Measurements from ENCODE around the gene TGFB1.
"Not testable (repeated sequence)": the region's sequence is repeated elsewhere in the genome, so short reads cannot be mapped to it uniquely, and the experiment has no call there.

TGFB1 gene

DNA sequence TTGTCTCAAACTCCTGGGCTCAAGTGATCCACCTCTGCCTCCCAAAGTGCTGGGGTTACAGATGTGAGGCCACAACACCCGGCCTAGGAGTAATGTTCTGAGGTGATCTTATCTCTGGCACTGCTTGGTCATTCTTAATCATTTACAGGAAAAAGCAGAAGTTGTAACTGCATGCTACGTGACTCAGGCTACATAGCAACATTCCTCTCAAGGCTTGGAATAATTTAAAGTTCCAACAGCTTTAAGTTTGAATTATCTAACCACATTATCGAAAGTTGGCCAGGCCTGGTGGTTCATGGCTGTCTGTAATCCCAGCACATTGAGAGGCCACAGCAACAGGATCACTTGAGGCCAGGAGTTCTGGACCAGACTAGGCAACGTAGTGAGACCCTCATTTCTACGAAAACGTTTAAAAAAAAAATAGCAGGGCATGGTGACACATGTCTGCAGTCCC lies 14.2 kb upstream of the TGFB1 start:
- DNase-seq = no peak

DNA sequence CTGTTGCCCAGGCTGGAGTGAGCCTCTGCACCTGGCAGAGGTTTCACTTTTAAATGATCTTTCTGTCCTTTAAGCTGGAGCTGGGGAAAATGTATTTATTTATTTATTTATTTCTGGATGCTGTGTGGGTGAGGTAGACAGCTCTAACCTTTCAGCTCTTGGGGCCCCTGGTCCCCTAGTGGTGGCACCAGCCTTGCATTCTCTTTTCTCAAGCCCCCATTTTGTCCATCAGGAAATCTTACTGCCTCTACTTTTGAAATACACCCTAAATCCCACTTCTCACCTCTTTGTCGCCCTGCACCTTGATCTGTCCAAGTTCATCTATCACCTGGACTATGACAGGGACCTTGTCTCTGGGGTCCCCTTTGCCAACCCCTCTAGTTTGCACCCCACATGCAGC lies 12.4 kb upstream of the TGFB1 start:
- no peak for DNase-seq

DNA sequence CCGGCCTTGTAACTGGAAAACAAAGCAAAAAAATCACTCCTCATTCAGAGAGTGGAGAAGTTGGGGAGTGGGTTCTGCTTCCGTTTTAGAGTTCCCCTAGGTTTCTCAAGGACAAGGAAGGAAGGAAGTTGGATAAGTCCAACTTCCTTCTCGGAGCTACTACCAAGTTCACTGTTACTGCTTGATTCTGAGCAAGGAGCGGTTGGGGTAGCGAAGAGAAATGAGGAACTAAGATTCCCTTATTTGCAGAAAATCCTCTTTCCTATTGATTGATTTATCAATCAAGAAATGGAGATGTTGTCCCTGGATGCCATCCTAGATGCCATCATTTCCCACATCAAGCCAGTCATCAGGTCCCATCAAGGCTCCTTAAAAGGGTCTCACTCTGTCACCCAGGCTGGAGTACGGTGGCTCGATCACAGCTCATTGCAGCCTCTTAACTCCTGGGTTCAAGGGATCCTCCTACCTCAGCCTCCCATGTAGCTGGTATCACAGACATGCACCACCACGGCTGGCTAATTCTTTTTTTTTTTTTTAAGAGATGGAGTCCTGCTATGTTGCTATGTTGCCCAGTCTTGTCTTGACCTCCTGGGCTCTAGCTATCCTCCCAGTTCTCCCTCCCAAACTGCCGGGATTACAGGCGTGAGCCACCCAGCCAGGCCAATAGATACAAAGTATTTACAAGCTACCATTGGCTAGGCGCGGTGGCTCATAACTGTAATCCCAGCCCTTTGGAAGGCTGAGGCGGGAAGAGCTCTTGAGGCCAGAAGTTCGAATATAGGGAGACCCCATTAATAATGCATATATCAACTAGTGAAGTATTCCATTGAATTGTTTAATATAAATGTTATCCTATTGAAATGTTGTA lies 11.0 kb upstream of the TGFB1 start:
- DNase-seq = no peak

- DNase-seq = peak; percentile 94
Observed at GRCh38 chr19:41363753-41364523, 10.2 kb upstream of the TGFB1 start, which contains the start of gene B9D2. TSS of gene B9D2 (minus strand) at chr19:41364149. CDS start at chr19:41363519, 630 bp downstream.

GRCh38 chr19:41363371-41363752 lies 9.6 kb upstream of the TGFB1 start:
- no peak for DNase-seq

- no peak for DNase-seq
Observed at GRCh38 chr19:41362143-41362847, 8.6 kb upstream of the TGFB1 start.

GRCh38 chr19:41359741-41360140 lies 6.0 kb upstream of the TGFB1 start:
- DNase-seq = no peak

- DNase-seq = no peak
Observed at GRCh38 chr19:41357746-41358145, 4.0 kb upstream of the TGFB1 start.

- no peak for DNase-seq
Observed at GRCh38 chr19:41356984-41357739, 3.4 kb upstream of the TGFB1 start.

GRCh38 chr19:41355802-41356201 lies 2.1 kb upstream of the TGFB1 start:
- no peak for DNase-seq

GRCh38 chr19:41355035-41355434 lies 1.3 kb upstream of the TGFB1 start:
- DNase-seq = no peak

DNA sequence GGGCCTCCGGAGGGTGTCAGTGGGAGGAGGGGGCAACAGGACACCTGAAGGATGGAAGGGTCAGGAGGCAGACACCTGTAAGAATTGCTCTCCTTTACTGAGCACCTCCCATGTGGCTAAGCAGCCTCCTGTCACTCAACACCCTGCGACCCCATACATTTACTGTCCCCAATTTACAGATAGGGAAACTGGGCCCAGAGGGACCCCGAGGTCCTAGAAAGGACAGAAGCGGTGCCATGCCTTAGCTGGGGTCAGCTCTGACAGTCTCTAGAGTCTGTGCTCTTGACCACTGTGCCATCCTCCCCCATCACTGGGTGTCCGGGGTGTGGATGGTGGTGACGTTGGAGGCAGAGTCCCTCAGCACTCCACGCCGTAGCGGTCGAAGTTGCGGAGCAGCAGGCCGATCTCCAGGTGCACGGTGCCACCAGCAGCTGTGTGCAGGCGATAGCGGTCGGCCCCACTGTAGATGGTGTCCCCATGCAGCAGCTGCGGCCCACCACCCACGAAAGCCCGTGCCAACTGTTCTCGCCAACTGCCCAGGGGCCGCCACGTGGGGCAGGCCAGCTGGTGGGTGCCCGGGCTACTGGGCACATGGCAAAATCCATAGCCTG lies 726 bp upstream of the TGFB1 start:
- no peak for DNase-seq

- DNase-seq = no peak
Observed at GRCh38 chr19:41352609-41353465, 885 bp downstream of the TGFB1 start.

- DNase-seq = no peak
Observed at GRCh38 chr19:41352279-41352608, 1.5 kb downstream of the TGFB1 start.

GRCh38 chr19:41351339-41352245 lies 2.1 kb downstream of the TGFB1 start:
- no peak for DNase-seq

DNA sequence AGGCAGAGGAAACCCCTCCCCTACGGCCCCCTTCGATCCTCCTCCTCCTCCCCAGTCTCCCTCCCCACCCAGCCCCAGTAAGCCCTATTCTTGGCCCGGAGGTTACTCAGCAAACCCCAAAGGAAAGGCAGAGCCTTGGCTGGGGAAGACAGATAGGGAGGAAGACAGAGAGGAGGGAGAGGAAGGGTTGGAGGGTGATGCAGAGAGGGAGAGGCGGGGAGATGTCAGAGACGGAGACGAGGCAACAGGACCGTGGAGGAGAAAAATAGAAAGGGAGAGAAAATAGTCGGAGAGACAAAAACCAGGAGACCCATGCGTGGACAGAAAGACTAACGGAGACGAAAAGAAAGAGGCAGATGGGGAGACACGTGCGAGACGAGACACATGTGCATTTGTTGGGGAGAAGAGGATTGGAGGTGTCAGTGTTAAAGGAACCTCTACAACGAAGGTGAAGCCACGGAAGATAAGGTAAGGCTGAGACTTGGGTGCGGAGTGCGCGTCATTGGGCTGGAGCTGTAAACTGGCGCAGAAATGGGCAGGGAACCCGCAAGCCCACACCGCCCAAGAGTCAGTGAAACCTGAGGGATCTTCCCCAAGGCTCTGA lies 2.9 kb downstream of the TGFB1 start:
- DNase-seq = no peak

DNA sequence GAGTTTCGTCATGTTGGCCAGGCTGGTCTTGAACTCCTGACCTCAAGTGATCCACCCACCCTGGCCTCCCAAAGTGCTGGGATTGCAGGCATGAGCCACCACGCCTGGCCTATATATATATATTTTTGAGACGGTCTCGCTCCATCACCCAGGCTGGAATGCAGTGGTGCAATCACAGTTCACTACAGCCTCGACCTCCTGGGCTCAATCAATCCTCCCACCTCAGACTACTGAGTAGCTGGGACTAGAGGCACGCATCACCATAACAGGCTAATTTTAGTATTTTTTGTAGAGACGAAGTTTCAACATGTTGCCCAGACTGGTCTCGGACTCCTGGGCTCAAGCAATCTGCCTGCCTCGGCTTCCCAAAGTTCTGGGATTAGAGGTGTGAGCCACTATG lies 6.8 kb downstream of the TGFB1 start:
- not testable (repeated sequence) for DNase-seq

DNA sequence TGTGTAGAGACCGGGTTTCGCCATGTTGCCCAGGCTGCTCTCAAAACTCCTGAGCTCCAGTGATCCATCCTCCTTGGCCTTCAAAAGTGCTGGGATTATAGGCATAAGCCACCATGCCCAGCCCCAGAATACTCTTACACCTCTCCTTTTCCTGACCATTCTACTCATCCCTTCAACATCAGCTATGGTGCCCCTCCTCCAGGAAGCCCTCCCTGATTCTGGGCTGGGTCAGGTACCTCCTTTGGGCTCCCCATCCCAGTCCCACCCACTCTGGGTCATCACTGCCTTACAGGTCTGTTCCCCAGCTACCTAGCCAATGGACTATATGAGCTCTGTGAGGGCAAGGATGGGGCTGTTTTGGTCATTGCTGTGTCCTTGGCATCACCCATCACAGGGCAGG lies 9.6 kb downstream of the TGFB1 start:
- no peak for DNase-seq

GRCh38 chr19:41341669-41342490 lies 11.8 kb downstream of the TGFB1 start:
- no peak for DNase-seq

Measured in NCI-H2107 (cell line).